Measurements from ENCODE around the gene TRIM29.

The TRIM29 gene

DNA sequence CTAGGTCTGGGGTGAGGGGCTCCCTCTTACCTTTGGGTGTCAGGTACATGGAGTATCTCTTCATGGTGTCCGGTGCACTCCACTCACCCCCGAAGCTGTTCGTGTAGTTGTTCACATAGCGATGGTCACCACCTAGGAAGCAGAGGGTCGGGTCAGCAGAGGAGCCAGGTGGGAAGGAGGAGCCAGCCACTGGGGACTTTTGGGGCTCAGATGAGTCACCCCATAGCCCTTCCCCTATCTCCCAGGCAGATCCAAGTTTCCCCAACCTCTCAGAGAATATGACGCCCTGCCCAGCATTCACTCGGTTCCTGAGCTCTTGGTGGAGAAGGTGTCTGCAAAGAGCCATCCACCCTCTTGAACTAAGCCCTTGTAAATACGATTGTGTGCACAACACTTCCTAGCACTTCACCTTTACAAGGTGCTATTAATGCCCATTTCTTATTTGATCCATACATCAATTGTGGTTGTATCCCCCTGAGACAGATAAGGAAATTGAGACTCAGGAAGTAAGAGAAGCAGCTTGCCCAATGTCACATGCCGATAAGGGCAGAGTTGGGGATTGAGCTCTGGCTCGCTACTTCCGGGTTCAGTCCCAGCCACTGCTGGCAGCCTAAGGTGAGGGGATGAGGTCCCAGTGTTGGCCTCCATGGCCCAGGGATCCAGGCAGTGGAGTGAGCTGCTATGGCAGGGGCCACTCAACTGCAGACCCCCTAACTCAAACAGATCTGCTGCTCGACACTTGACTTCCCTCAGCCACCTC lies 14.8 kb downstream of the TRIM29 start:
- DNase-seq (ENCODE audit: low spot score) = no peak

GRCh38 chr11:120121914-120122473 lies 15.9 kb downstream of the TRIM29 start:
- no peak for DNase-seq (ENCODE audit: low spot score)

- DNase-seq (ENCODE audit: low spot score) = no peak
These were observed 16.6 kb downstream of the TRIM29 start for GRCh38 chr11:120121336-120121735.

GRCh38 chr11:120120805-120121335 lies 17.0 kb downstream of the TRIM29 start:
- DNase-seq (ENCODE audit: low spot score) = no peak

DNA sequence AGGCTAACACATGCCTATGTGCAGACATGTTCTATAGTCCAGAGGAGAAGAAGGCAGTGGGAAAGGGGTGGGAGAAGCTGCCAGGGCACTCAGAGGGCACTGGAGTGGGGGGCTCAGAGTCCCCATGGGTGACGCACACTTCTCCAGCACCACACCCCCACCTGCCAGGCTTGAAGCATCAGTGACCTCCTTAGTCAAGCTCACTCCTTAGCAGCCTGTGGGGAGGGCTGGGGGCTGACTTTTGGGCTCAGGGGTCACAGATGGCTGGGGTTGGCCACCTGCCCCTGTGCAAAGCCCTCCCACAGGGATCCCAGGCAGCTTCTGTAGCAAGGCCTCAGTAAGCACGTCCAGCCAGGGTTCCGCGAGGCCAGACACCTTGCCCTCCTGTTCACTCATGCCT lies 18.8 kb downstream of the TRIM29 start:
- no peak for DNase-seq (ENCODE audit: low spot score)

- DNase-seq (ENCODE audit: low spot score) = no peak
These were observed 19.9 kb downstream of the TRIM29 start for GRCh38 chr11:120117991-120118390.

- no peak for DNase-seq (ENCODE audit: low spot score)
These were observed 20.9 kb downstream of the TRIM29 start for GRCh38 chr11:120116966-120117365.

DNA sequence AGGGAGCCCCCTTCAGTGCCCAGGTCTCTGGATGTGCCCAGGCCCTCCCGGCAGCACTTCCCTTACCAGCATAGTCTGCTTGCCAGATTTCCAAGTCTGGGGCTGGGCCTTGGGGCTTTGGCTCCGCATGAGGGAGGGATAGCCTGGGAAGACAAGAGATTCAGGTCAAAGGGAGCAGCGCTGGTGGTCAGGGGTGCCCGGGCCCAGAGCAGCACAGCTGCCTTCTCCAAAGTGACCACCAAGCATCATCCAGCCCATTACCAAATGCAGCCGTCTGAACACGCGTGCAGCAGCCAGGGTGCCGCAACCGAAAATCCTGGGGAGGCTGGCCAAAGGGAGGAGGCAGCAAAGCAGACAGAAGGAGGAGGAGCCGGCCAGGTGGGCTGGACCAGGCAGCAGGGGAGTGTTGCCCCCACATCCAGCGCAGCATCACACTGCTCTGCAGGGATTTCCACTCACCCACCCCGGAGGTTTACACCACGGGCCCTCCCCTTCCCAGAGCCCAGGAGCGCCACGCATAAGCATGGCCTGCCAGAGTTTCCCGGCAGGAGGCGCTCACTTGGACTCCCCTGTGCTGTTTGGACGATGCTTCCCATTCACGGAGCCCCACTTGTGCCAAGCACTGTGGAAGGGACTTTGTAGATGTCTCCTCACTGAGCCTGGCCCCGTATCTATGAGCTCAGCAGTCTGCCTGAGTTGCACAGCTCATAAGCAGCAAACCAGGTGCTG lies 22.5 kb downstream of the TRIM29 start:
- DNase-seq (ENCODE audit: low spot score) = no peak

DNA sequence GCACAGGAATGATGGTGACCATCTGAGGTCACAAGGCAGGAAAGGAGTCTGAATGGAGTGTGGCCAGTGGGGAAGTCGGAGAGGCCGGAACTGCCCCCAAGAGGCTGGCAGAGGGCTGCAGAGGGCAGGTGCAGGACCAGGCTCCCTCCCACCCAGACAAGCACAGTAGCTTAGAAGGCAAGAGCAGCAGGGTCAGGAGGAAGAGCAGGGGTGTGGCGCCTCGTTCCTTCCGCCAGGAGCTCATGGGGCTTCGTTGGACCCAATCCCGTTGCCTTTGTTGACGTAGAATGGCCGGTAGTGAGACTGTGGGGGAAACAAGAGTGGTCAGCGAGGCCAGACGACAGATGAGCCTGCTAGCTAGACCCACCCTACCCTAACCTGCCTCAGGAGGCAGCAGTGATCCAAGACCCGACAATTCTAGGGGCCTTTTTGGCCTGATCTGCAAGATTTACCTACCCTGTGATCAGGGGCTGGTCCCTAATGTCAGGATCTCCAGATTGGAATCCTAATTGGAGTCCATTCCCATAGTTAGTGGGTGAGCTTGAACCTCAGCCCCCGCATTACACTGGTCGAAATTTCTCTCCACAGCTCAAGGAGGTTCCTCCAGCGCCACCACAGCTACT lies 25.6 kb downstream of the TRIM29 start:
- no peak for DNase-seq (ENCODE audit: low spot score)

DNA sequence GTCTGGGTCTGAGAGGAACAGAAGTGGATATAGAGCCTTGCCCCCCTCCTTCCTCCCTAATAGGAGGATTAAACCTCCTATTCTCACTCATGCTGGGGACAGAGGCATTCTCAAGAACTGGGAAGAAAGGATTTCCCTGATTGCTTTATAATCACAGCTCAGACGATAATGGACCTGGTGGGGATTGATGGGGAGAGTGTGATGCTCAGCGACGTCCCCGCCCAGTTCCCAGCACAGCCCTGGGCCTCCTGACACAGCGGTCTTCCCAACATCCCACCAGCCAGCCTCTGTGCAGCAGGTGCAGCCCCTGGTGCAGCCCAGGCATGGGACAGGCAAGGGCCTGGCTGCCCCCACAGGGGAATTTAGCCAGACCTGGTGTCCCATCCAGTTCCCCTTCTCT lies 28.4 kb downstream of the TRIM29 start:
- DNase-seq (ENCODE audit: low spot score) = no peak

GRCh38 chr11:120108785-120109168 lies 29.1 kb downstream of the TRIM29 start:
- DNase-seq (ENCODE audit: low spot score) = no peak

DNA sequence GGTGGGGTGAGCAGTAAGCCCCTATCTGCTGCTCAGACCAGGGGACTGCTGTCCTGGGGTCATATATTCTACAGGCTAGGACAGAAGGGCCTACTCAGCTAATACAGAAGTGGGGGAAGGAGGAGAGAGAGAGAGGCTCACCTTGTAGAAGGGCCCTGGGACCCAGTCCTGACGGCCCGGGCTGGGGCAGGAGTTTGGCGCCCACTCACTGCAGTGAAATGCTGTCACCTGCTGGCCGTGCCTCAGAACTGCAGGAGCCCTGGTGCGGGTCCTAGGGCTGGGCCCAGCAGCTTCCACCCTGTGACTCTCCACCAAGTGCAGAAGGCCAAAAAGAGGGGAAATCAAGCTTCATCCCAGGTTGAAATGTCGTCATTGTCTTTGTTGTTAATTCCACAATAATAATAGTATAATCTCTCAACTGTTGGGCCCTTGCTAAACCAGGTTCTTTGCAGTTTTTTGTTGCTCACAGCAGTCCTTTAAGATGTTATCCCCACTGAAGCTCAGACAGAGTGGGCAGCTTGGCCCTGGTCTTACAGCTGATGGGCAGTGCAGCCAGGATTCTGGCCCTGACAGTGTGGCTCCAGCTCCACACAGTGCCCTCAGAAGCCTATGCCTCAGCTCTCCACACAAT lies 29.6 kb downstream of the TRIM29 start:
- peak; percentile 62 for DNase-seq (ENCODE audit: low spot score)

DNA sequence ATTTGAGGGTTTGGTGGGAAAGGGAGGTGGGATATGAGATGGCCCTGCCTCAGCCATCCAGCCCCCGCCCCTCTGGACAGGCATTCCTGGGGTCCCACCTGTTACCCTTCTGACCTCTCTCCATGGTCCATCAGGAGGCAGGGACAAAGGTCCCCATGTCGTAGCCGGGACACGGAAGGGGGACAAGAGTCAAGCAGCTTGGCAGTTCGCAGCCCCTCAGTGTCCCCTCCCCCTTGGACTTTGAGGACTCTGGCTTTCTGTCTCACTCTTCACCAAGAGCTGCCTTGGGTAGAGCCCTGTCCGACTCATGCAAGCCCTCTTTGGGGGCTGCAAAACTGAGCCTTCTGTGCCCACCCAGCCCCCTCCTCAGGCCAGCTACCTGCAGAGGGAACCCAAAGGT lies 30.2 kb downstream of the TRIM29 start:
- DNase-seq (ENCODE audit: low spot score) = no peak

DNA sequence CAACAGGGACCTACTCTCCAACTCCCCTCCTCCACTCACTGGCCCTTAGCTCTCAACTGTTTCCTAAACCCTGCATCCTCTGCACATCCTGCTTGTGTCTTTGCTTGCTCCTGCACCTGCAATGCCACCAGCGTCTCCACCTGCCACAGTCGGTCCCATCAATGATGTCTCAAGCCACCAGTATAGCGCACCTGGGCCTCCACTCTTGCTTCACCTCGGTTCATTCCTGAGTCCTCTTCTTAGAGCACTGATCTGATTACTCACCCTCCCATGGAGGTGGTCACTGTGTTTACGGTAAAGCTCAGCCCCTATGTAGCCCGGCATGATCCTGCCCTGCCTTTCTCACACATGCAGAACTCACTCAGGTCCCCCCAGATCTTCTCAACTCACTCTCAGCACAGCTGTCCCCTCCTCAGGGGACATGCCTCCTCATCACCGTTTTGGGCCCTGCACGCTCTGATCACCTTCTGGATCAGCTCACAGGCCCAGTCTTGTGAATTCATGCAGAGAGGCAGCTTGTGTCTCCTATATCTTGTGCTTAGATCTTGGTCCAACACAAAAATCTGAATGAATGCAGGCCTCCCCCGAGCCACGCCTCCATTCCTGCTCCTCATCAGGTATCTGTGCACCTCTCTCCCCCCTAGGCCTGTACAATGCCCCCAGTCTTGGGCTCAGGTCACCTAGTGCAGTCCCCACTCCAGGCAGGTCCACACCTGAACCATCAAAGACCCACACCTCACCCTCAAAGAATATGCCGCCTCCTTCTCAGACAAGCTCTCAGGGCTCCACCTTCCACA lies 31.4 kb downstream of the TRIM29 start:
- DNase-seq (ENCODE audit: low spot score) = no peak

- DNase-seq (ENCODE audit: low spot score) = no peak
These were observed 32.3 kb downstream of the TRIM29 start for GRCh38 chr11:120105576-120105975.

DNA sequence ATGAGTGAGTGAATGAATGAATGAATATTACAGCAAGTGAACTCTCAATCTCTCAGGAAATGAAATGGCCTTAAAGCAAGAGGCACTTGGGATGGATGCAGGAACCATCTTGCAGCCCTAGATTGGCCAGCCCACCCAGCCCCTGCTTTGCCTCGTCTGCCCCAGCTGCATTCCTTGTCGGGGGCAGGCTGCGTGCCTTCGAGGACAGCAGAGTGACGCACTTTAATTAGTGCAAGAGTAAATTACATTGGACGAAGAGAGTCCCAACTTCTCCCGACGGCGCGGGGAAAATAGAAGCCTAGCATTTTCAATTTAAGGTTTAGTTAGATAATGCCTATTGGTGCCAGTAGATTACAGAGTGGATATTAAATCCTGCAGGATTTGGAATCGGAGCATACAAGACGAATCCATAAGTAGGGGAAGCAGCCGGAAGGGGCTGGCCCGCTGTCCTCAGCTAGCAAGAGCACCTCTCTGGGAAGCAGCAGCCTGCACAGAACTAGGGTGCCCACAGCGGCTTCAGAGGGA lies 33.8 kb downstream of the TRIM29 start:
- no peak for DNase-seq (ENCODE audit: low spot score)

DNA sequence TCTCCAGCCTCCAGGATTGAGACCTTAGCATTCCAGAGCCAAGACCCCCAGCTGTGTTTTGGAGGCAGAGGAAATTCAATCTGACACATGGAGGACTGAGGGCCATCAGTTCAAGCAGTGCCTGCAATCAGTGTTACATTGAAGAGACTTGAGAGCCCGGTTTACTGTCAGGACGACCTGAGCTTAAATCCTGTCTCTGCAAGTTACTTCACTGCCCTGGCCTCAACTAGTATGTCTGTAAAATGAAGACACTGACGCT lies 35.1 kb downstream of the TRIM29 start:
- no peak for DNase-seq (ENCODE audit: low spot score)

DNA sequence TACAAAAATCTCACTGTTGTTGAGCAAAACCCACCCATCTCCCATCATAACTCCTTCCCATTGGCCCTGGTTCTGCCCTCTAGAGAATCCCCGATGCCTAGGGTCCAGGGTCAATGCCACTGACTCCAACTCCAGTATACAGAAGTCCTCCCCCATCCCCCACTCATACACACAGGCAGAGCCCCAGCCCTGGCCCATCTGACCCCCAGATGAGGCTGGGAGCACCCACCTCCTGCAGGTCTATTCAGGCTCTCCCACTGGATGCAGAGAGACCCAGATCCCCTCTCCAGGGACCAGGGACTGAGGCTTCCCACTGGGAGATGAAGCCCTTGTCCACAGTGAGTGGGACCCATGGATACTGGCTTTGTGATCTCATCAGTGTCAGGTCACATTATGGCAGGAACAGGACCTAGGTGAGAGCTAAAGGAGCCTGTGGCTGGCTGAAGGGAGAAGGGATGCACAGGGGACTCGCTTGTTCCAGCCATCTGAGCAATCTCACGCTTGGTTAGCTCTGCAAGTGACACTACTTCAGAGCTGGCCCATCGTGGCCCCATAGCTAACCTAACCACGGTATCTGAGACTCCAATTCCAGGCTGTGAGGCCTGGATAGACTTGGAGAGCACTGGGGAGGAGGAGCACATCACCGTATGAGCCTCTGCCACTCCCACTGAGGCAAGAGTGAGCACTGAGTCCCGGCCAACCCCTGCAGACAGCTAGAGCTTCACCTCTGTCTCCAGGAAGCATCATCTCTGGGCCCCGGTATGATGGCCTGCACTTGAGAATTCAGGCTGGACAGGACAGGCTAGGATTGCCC lies 35.7 kb downstream of the TRIM29 start:
- DNase-seq (ENCODE audit: low spot score) = no peak

GRCh38 chr11:120098503-120099020 lies 39.4 kb downstream of the TRIM29 start:
- DNase-seq (ENCODE audit: low spot score) = no peak

DNA sequence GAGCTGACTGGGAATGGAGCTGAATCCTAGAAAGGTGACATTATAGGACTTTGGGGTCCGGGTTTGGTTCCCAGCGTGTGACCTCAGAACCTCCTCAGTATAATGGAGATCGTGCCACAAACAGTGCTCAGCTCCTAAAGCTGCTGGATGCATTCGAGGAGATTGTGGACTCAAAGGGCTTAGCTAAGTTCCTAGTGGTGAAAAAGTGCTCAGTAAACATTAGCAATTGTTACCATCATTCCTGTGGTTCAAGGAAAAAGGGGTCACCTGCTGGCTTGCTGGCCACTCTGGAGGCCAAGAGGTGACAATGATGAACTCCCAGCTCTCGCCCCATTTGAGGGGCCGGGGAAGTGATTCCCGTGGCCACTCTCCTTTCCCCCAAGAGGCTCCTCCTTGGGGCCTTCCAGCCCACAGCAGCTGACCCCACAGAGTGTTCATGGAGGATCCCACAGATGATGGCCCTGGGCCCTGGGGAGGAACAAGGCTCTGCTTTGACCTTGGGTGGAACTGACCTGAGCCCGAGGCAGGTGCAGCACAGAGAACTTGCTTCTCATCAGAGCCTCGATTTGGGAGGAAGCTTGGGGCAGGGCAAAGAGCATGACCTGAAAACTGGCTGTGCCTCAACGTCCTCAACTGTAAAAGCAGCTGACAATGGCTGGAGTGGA lies 40.1 kb downstream of the TRIM29 start:
- no peak for DNase-seq (ENCODE audit: low spot score)
